SHP77 treated with DMSO at 0.1 percent for 48 hours (cell line): Measurements from ENCODE around the gene LTBR.

Experiments
- DNase-seq: peaks from one replicate; lab custom pipeline; 2025; lab: John Stamatoyannopoulos, UW

The LTBR gene

GRCh38 chr12:6368906-6369525 is 14.9 kb upstream of the LTBR start:
- DNase-seq: no peak

- DNase-seq: no peak
These were observed 13.9 kb upstream of the LTBR start for GRCh38 chr12:6369916-6370575.

- no peak for DNase-seq
These were observed 13.4 kb upstream of the LTBR start for GRCh38 chr12:6370576-6370935.

GRCh38 chr12:6370994-6371754 is 12.8 kb upstream of the LTBR start:
- DNase-seq: peak; percentile 70

GRCh38 chr12:6372403-6373003 is 11.5 kb upstream of the LTBR start:
- no peak for DNase-seq

GRCh38 chr12:6373022-6373787 is 10.8 kb upstream of the LTBR start:
- no peak for DNase-seq

GRCh38 chr12:6374028-6374785 is 9.8 kb upstream of the LTBR start:
- no peak for DNase-seq

- DNase-seq: no peak
These were observed 9.2 kb upstream of the LTBR start for GRCh38 chr12:6374786-6375160.

- DNase-seq: no peak
These were observed 8.5 kb upstream of the LTBR start, which contains the start of gene SCNN1A for GRCh38 chr12:6375269-6376078. TSS of gene SCNN1A (minus strand) at chr12:6375563. CDS start at chr12:6374783, 780 bp downstream.

GRCh38 chr12:6376079-6376869 is 7.7 kb upstream of the LTBR start:
- DNase-seq: no peak

GRCh38 chr12:6376870-6377666 is 6.9 kb upstream of the LTBR start:
- DNase-seq: no peak

- no peak for DNase-seq
These were observed 6.3 kb upstream of the LTBR start for GRCh38 chr12:6377667-6377994.

- no peak for DNase-seq
These were observed 5.1 kb upstream of the LTBR start for GRCh38 chr12:6378709-6379472.

- DNase-seq: no peak
These were observed 3.5 kb upstream of the LTBR start for GRCh38 chr12:6380141-6381121.

- DNase-seq: no peak
These were observed 1.6 kb upstream of the LTBR start for GRCh38 chr12:6382371-6382770.

- DNase-seq: no peak
These were observed 980 bp upstream of the LTBR start for GRCh38 chr12:6382982-6383381.
